ENCODE results near the gene KANSL1L. TPM values are rescaled to one million over a fixed set of nuclear protein-coding genes. Genes with fewer than 3 reads are reported as not detected.

KANSL1L gene
- total and polyA plus RNA-seq, 8 donors: 6.2 to 32.3 (median 15.7) TPM

GRCh38 chr2:210028178-210028577 lies 143.0 kb downstream of the KANSL1L start:
- Histone ChIP-seq H3K4me3 (no peak overlapping the region), H3K27me3 (no peaks in the 10 kb centered on the region), H3K4me1 (no peaks in the 10 kb centered on the region), H3K27ac (no peak overlapping the region), H3K9me3 (no peaks in the 10 kb centered on the region), H3K36me3 (peaks cover 0 to 31% (median 2%) of the 10 kb centered on the region in 3 donors)
- FAIRE-seq (no peak), DNase-seq (no peak), ATAC-seq (no peak)
- TF ChIP-seq CTCF (IDR thresholded peaks at IDR 0.05): no peak
- intact Hi-C loops (cut with DNase I): no loop called here
- 76 to 77% methylated on average over 2 of the region's 2 CpGs for WGBS, 2 donors

- no peak for TF ChIP-seq CTCF (IDR thresholded peaks at IDR 0.05)
- ATAC-seq (no peak), FAIRE-seq (no peak), DNase-seq (no peak)
- H3K9me3 ChIP-seq: no peaks in the 10 kb centered on the region
- H3K4me1 ChIP-seq: no peaks in the 10 kb centered on the region
- no peaks in the 10 kb centered on the region for H3K27me3 ChIP-seq
- intact Hi-C loops (cut with DNase I): no loop called here
- H3K27ac ChIP-seq: no peak overlapping the region
- no peak overlapping the region for H3K4me3 ChIP-seq
- WGBS, 2 donors: 92% methylated on average over 2 of the region's 2 CpGs
- peaks cover 0 to 31% (median 3%) of the 10 kb centered on the region in 3 donors for H3K36me3 ChIP-seq
Observed at GRCh38 chr2:210027608-210028007, 143.6 kb downstream of the KANSL1L start.

- FAIRE-seq: no peak
- Histone ChIP-seq H3K27ac (no peak overlapping the region), H3K27me3 (no peaks in the 10 kb centered on the region), H3K4me1 (peaks cover 0 to 3% (median 0%) of the 10 kb centered on the region in 3 donors), H3K36me3 (peaks cover 0 to 66% (median 14%) of the 10 kb centered on the region in 3 donors), H3K9me3 (no peaks in the 10 kb centered on the region), H3K4me3 (no peak overlapping the region)
- ATAC-seq: no peak
- TF ChIP-seq CTCF (IDR thresholded peaks at IDR 0.05): no peak
- no peak for DNase-seq
- intact Hi-C loops (cut with DNase I): no loop called here
- 88 to 96% methylated on average over 3 of the region's 3 CpGs for WGBS, 2 donors
Observed at GRCh38 chr2:210022824-210023223, 148.4 kb downstream of the KANSL1L start.

- ATAC-seq (no peak), DNase-seq (no peak), FAIRE-seq (no peak)
- H3K4me1 ChIP-seq: peaks cover 0 to 3% (median 0%) of the 10 kb centered on the region in 3 donors
- no peaks in the 10 kb centered on the region for H3K9me3 ChIP-seq
- peaks cover 0 to 68% (median 14%) of the 10 kb centered on the region in 3 donors for H3K36me3 ChIP-seq
- intact Hi-C loops (cut with DNase I): no loop called here
- no peak for TF ChIP-seq CTCF (IDR thresholded peaks at IDR 0.05)
- H3K27me3 ChIP-seq: no peaks in the 10 kb centered on the region
- no peak overlapping the region for H3K4me3 ChIP-seq
- WGBS, 2 donors: 69 to 72% methylated on average over 1 of the region's 1 CpG
- H3K27ac ChIP-seq: no peak overlapping the region
Observed at GRCh38 chr2:210020138-210020537, 151.1 kb downstream of the KANSL1L start.

- no peaks in the 10 kb centered on the region for H3K27me3 ChIP-seq
- H3K4me1 ChIP-seq: peaks cover 0 to 16% (median 11%) of the 10 kb centered on the region in 3 donors
- no peaks in the 10 kb centered on the region for H3K36me3 ChIP-seq
- no peak overlapping the region for H3K4me3 ChIP-seq
- intact Hi-C loops (cut with DNase I): no loop called here
- TF ChIP-seq CTCF (IDR thresholded peaks at IDR 0.05): no peak
- WGBS, 2 donors: 53 to 56% methylated on average over 3 of the region's 3 CpGs
- H3K27ac ChIP-seq: no peak overlapping the region
- DNase-seq (no peak), FAIRE-seq (no peak), ATAC-seq (no peak)
- H3K9me3 ChIP-seq: no peaks in the 10 kb centered on the region
Observed at GRCh38 chr2:210009896-210010295, 161.3 kb downstream of the KANSL1L start.
